Adrenal gland (tissue), 12 donors: Measurements from ENCODE around the gene SLC9A9. TPM values are rescaled to one million over a fixed set of nuclear protein-coding genes. Genes with fewer than 3 reads are reported as not detected.
A peak's percentile ranks its signal among the peaks of the same experiment; 100 is the strongest.

ENCODE experiments used
- DNase-seq, 7 donors: peaks; one replicate each; pipeline ENCODE4 v3.0.0-alpha.2; 2019 to 2020
- H3K27ac ChIP-seq, 5 donors: fragments of 200-600 bp; sonication (generic) in 4 of 5; 1 replicate in 3 of 5; 2 replicates in 2 of 5; pipeline versions ENCODE4 v1.5.1 to v1.8.0; 2016 to 2020; ENCODE audit warnings: mild to moderate bottlenecking in 1 of 5
- H3K27me3 ChIP-seq: fragments of 200-600 bp; 2 replicates; pipeline ENCODE4 v1.8.0; 2021
- H3K36me3 ChIP-seq, 2 donors: fragments of 200-600 bp; replicated peaks in 1 of 2; 1 replicate in 1 of 2; 2 replicates in 1 of 2; pipeline versions ENCODE4 v1.5.1 to v1.8.0; 2018 to 2022
- H3K4me1 ChIP-seq, 2 donors: fragments of 200-600 bp; replicated peaks in 1 of 2; 1 replicate in 1 of 2; 2 replicates in 1 of 2; pipeline versions ENCODE4 v1.5.1 to v1.8.0; 2018 to 2021
- H3K4me3 ChIP-seq, 4 donors: fragments of 200-600 bp; sonication (generic) in 3 of 4; one replicate each; pipeline ENCODE4 v1.5.1; 2016 to 2018
- H3K9me3 ChIP-seq, 3 donors: fragments of 200-600 bp; sonication (generic) in 1 of 3; replicated peaks in 1 of 3; 1 replicate in 2 of 3; 2 replicates in 1 of 3; pipeline versions ENCODE4 v1.5.1 to v1.8.0; 2016 to 2021
- POLR2A ChIP-seq, 2 donors: fragments of 450-650 bp; IDR thresholded peaks; one replicate each; pipeline ENCODE4 v1.6.1; 2017; ENCODE audit warnings: antibody characterized with exemption in 2 of 2, mild to moderate bottlenecking in 2 of 2, moderate library complexity in 1 of 2
- WGBS, 4 donors: extraction: QIAGEN DNeasy Blood & Tissue Kit in 2 of 4; methylation state at CpG; one replicate each; pipeline versions ENCODE4 v1.1.5 to v1.1.7; 2013 to 2017; 5-methylcytosine and 5-hydroxymethylcytosine counted together
- intact Hi-C, 2 donors: fragments of 100-400 bp; cut with DNase I; formaldehyde crosslinking; loops; one replicate each; pipeline versions ENCODE4 v1.14.1 to v1.15.0; 2022 to 2023
- polyA plus RNA-seq, 3 donors: library from polyadenylated mRNA; stranded (reverse); fragments of 200-250 nt in 2 of 3; fragments of 350-450 nt in 1 of 3; fragmentation: Illumina TruSeq in 1 of 3; extraction: RNeasy Lipid Tissue Mini Kit (QIAGEN cat#74804) in 1 of 3; gene quantifications; one replicate each; pipeline ENCODE4 v1.2.3, GENCODE V29; 2013 to 2014
- total RNA-seq, 9 donors: library from RNA; depleted of rRNA in 4 of 9; stranded (reverse); fragments of >200 nt in 4 of 9; fragments of 120-200 nt in 1 of 9; fragmentation: NEBNext Ultra II Directional in 1 of 9; extraction: Animal tissue kit (Norgen Biotek cat#: 25700) in 1 of 9; gene quantifications; one replicate each; pipeline versions ENCODE4 v1.1.0 to v1.2.4, GENCODE V29; 2013 to 2023
- TF ChIP-seq, protein P1 (sequence below), 6 experiments: fragments of 450-650 bp in 4 of 6; fragments of 200-600 bp in 2 of 6; sonication (generic) in 1 of 6; IDR thresholded peaks; 1 replicate in 5 of 6; 2 replicates in 1 of 6; pipeline versions ENCODE4 v1.5.1 to v1.8.0; 2016 to 2021; ENCODE audit warnings: antibody characterized with exemption in 6 of 6, mild to moderate bottlenecking in 2 of 6, moderate library complexity in 1 of 6
- donor health status: healthy with polysubstance abuse.
- donor health status: Bipolar disorder and iron deficiency.
- donor health status: DM: yes; HTN: yes; CAD: no.
- donor health status: DM: no; HTN: no; CAD: no.
- donor health status: DM: no; HTN: no; CAD: no.
- donor health status: DM: yes; HTN: yes; CAD: no.

The SLC9A9 gene
- total and polyA plus RNA-seq, 12 donors, result 4.2 to 23.7 (median 13.5) TPM

DNA sequence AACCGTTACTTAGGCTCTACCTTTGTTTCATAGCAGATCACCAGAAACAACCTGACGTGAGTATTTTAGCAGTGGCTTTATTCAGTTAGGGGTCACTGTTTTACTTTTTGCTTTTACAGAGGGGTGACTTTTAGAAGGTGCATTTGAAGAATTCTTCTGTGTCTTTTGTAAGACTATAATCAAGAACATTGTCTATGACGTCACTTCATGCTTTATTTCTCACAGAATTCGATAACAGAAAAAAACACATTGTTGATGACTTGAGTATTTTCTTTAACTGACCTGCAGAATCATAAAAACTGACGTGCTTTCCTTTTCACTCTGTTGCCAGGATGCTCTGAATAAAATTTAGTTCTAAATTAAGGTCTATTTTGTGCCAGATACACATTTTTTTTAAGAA lies 244.5 kb downstream of the SLC9A9 start:
- no peak for DNase-seq
- Histone ChIP-seq H3K4me1 (no peaks in the 10 kb centered on the region), H3K4me3 (no peak overlapping the region), H3K36me3 (no peaks in the 10 kb centered on the region), H3K27ac (no peak overlapping the region), H3K9me3 (no peaks in the 10 kb centered on the region), H3K27me3 (no peaks in the 10 kb centered on the region)
- intact Hi-C loops, result no loop called here
- no peak for TF ChIP-seq POLR2A (IDR thresholded peaks at IDR 0.05)
- TF ChIP-seq, protein P1, sequence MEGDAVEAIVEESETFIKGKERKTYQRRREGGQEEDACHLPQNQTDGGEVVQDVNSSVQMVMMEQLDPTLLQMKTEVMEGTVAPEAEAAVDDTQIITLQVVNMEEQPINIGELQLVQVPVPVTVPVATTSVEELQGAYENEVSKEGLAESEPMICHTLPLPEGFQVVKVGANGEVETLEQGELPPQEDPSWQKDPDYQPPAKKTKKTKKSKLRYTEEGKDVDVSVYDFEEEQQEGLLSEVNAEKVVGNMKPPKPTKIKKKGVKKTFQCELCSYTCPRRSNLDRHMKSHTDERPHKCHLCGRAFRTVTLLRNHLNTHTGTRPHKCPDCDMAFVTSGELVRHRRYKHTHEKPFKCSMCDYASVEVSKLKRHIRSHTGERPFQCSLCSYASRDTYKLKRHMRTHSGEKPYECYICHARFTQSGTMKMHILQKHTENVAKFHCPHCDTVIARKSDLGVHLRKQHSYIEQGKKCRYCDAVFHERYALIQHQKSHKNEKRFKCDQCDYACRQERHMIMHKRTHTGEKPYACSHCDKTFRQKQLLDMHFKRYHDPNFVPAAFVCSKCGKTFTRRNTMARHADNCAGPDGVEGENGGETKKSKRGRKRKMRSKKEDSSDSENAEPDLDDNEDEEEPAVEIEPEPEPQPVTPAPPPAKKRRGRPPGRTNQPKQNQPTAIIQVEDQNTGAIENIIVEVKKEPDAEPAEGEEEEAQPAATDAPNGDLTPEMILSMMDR (IDR thresholded peaks at IDR 0.05), result no peak
- WGBS, 4 donors, result 88 to 90% (median 89%) methylated on average over 5 of the region's 5 CpGs

- Histone ChIP-seq H3K4me1 (no peaks in the 10 kb centered on the region), H3K9me3 (no peaks in the 10 kb centered on the region), H3K4me3 (no peak overlapping the region), H3K36me3 (no peaks in the 10 kb centered on the region), H3K27ac (no peak overlapping the region), H3K27me3 (no peaks in the 10 kb centered on the region)
- DNase-seq, result peak in 3 of 7 donors; percentile 19 to 36 (median 34)
- WGBS, 4 donors, result 69 to 74% (median 72%) methylated on average over 6 of the region's 6 CpGs
- no peak for TF ChIP-seq POLR2A (IDR thresholded peaks at IDR 0.05)
- TF ChIP-seq, protein P1 (IDR thresholded peaks at IDR 0.05), result no peak
- intact Hi-C loops, result no loop called here
Observed at GRCh38 chr3:143601723-143602484, 246.4 kb downstream of the SLC9A9 start.

DNA sequence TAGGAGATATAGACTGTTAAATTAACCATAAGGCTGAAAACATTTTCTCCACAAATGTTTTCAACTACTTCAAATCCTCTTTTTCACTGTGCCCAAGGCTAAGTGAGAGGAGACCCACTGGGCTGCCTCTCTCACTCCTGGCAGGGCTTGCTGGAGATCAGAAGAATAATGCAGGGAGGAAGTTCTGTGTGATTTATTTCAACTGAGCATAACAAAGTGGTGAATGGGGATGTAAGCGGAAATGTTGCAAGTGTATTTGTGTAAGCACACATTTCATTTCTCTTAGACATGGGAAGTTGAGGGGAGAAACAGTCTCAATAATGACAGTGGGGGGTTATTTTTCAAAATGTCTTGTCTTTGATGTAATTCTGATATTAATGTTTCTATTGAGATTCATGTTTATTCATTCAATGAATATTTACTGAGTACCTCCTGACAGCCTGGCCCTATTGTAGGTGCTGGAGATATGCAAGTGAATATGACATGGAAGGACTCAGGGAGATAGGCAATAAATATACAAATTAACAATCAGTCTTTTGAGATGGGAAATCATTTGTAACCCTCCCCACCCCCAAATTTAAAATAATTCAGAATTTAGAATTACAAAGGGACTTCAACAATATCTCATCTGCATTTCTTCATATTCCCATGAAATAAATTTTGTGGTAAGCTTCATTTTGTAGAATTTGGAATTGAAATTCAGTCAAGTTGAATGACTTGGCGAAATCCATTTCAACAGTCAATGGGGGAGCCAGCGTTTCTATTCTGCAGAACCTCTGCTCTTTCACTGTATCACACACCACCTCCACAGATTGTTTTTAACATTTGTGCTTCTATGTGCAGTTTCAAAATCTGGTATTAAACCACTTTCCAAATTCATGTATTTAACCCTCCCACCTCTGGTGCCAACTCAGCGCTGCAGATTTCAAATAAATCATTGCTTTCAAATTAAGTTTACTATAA lies 247.2 kb downstream of the SLC9A9 start:
- no peak overlapping the region for H3K4me3 ChIP-seq
- intact Hi-C loops, result no loop called here
- H3K36me3 ChIP-seq, result no peaks in the 10 kb centered on the region
- no peaks in the 10 kb centered on the region for H3K4me1 ChIP-seq
- WGBS, 4 donors, result 79 to 90% (median 82%) methylated on average over 4 of the region's 4 CpGs
- H3K27ac ChIP-seq, result no peak overlapping the region
- peak in 1 of 7 donors; percentile 5 for DNase-seq
- TF ChIP-seq, protein P1 (IDR thresholded peaks at IDR 0.05), result no peak
- no peak for TF ChIP-seq POLR2A (IDR thresholded peaks at IDR 0.05)
- no peaks in the 10 kb centered on the region for H3K27me3 ChIP-seq
- no peaks in the 10 kb centered on the region for H3K9me3 ChIP-seq
